H1 (cell line): ENCODE measurements around the gene NDUFA8. TPM values are rescaled to one million over a fixed set of nuclear protein-coding genes. Genes with fewer than 3 reads are reported as not detected.

Experiments used
- ATF3 ChIP-seq: IDR thresholded peaks from 2 replicates; pipeline ENCODE4 v1.6.1; 2011; ENCODE audit warnings: low read depth, mild to moderate bottlenecking, low read length; ENCODE audit not compliant: insufficient read depth
- CHD2 ChIP-seq: IDR thresholded peaks from 2 replicates; pipeline ENCODE4 v1.6.1; 2012; ENCODE audit warnings: low read length, improper control_type of control experiment
- CHD7 ChIP-seq: fragments of 300-600 bp; sonication (generic); IDR thresholded peaks from 2 replicates; pipeline ENCODE4 v1.7.1; 2012; ENCODE audit warnings: low read length, moderate library complexity, mild to moderate bottlenecking, inconsistent platforms; ENCODE audit not compliant: insufficient replicate concordance
- CTBP2 ChIP-seq: IDR thresholded peaks from 2 replicates; pipeline ENCODE4 v1.7.0; 2011; ENCODE audit warnings: borderline replicate concordance, mild to moderate bottlenecking, moderate library complexity, mixed read lengths, low read length; ENCODE audit not compliant: insufficient read depth, insufficient read length
- EP300 ChIP-seq, 2 experiments: IDR thresholded peaks; 1 replicate in 1 of 2; 2 replicates in 1 of 2; pipeline ENCODE4 v1.6.1; 2011 to 2012; ENCODE audit warnings: low read depth in 2 of 2, low read length in 2 of 2, mild to moderate bottlenecking in 2 of 2, borderline replicate concordance in 1 of 2, inconsistent platforms in 1 of 2, moderate library complexity in 1 of 2
- HDAC2 ChIP-seq, 2 experiments: fragments of 300-600 bp in 1 of 2; sonication (generic) in 1 of 2; IDR thresholded peaks; 2 replicates each; pipeline ENCODE4 v1.6.1; 2011 to 2012; ENCODE audit warnings: low read depth in 2 of 2, low read length in 2 of 2, mild to moderate bottlenecking in 2 of 2, moderate library complexity in 2 of 2, borderline replicate concordance in 1 of 2, inconsistent platforms in 1 of 2
- JUN ChIP-seq: IDR thresholded peaks from 2 replicates; pipeline ENCODE4 v1.6.1; 2011; ENCODE audit warnings: low read depth, mild to moderate bottlenecking, improper control_type of control experiment, low read length
- NANOG ChIP-seq: IDR thresholded peaks from 2 replicates; pipeline ENCODE4 v1.6.1; 2011; ENCODE audit warnings: low read length, low read depth, mild to moderate bottlenecking, inconsistent platforms; ENCODE audit not compliant: insufficient read depth, poor library complexity, severe bottlenecking
- RBBP5 ChIP-seq: IDR thresholded peaks from 2 replicates; pipeline ENCODE4 v1.7.1; 2012; ENCODE audit warnings: low read depth, mild to moderate bottlenecking, inconsistent platforms, low read length, moderate library complexity, borderline replicate concordance
- RXRA ChIP-seq: IDR thresholded peaks from 2 replicates; pipeline ENCODE4 v1.6.1; 2011; ENCODE audit warnings: low read depth, mild to moderate bottlenecking, low read length, moderate library complexity; ENCODE audit not compliant: insufficient read depth
- polyA plus RNA-seq, 7 experiments: library from polyadenylated mRNA; depleted of rRNA in 3 of 7; stranded (reverse) in 5 of 7; unstranded in 2 of 7; fragments of >200 nt in 5 of 7; fragments of 200-250 nt in 2 of 7; gene quantifications; 1 replicate in 5 of 7; 2 replicates in 1 of 7; 4 replicates in 1 of 7; pipeline versions ENCODE4 v1.2.1 to v1.2.3, GENCODE V29; 2011 to 2013; ENCODE audit warnings: missing spikeins in 2 of 7, mixed read lengths in 2 of 7
- total RNA-seq: library from RNA; stranded (reverse); fragmentation: NEBNext Ultra II Directional; extraction: Animal tissue kit (Norgen Biotek cat#: 25700); gene quantifications from 2 replicates; pipeline ENCODE4 v1.2.1, GENCODE V29; 2021

NDUFA8 gene
- total and polyA plus RNA-seq, 2 of the 8 experiments (the other 6 are each of a cell fraction or from before 2014, with no cell fraction given) = 61.0 to 73.8 TPM

- TF ChIP-seq CHD7 = no peak
- no peak for TF ChIP-seq JUN
- TF ChIP-seq CTBP2 = no peak
- no peak for TF ChIP-seq ATF3
- no peak for TF ChIP-seq RXRA
- no peak for TF ChIP-seq EP300 (IDR thresholded peaks at IDR 0.05; ENCODE audit: borderline replicate concordance in 1 of 2, low read depth in 2 of 2, low read length in 2 of 2)
- no peak for TF ChIP-seq RBBP5
- TF ChIP-seq NANOG = no peak
- no peak for TF ChIP-seq CHD2
- TF ChIP-seq HDAC2 (IDR thresholded peaks at IDR 0.05; ENCODE audit: borderline replicate concordance in 1 of 2, low read depth in 2 of 2, low read length in 2 of 2) = no peak
Observed at GRCh38 chr9:122179690-122180074, 20.1 kb upstream of the NDUFA8 start (continued).
